CD4-positive, alpha-beta T cell treated with Interleukin-12 subunit alpha and Interleukin-12 subunit beta, for 1 hour (primary cell): ENCODE results near the gene SRPX2.
"Not testable (repeated sequence)": the region's sequence is repeated elsewhere in the genome, so short reads cannot be mapped to it uniquely, and the experiment has no call there.

ENCODE experiments used
- DNase-seq: peaks from one replicate; pipeline ENCODE4 v3.0.0-alpha.2; 2020

The SRPX2 gene

DNA sequence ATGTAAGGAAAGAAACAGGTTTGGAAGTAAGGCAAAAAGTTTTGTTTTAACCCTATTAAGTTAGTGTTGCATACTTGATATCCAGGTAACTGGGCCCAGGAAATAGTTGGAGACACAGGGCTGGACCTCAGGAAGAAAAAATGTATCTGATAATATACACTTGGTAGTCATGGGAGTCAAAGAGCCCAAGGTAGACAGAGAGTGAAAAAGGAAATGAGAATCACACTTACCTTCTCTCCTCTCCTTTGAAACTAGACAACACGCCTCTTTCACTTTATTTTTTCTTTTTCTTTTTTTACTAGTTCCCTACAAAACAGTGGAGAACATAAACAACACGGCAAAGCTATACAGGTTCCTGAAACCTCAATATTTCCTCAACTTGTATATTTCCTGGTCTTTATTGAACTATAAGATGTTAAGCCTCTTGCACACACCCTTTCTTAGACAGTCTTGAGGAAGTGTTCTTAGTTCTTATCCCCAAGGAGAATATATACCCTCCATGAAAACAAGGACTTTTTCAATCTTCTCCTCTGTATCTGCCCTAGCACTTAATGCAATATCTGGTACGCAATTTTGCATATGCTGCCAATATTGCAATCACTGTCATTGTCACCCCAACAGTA lies 60.7 kb downstream of the SRPX2 start:
- DNase-seq, result no peak

DNA sequence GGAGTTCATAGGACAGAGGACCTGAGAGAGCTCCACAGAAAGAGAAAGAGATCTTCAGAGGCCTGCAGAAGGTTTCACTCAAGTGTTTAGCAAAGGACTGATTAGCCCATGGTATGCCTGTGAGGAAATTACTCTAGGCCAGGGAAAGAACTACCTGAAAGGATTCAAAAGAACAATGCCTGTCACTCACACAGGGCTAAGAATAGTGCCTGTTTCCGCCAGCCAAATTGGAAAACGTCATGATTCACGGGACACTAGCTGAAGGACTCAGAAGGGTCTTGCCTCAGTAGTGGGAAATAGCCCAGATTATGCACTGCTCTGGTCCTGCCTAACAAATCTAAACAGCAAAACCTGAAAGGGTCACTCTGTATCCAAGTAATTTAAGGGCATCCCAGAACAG lies 66.8 kb downstream of the SRPX2 start:
- DNase-seq, result no peak

DNA sequence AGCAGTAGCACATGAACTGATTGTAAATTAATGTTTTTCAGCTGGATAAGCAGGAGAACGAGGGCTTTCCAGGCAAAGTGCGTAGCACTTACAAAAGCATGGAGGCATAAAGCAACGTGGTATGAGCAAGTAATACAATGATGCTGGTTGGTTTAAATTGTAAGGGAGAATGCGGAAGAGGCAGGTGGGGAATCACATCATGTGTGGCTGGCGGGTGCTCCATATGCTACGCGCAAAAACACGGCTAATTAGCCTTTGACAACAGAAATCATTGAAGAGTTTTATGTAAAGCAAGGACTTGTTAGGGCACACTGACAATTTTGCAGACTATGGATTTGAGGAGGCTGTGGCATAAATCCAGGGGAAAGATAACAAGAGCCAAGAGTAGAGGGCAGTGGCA lies 73.4 kb downstream of the SRPX2 start:
- no peak for DNase-seq

DNA sequence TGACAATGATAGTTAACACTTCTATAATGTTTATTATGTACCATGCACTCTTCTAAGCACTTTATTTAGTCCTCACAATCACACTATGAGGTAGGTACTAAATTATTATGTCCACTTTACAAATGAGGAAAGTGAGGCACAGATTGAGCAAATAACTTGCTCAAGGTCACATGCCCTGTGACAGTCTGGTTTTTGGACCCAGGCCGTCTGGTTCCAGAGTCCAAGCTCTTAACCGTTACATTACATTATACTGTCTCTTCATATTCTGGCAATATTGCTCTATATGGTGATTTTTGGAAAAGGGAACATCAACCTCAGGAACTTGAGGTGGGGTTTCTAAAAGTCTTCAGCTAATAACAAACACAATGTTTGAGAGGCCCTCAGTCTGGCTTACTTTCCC lies 75.1 kb downstream of the SRPX2 start:
- DNase-seq, result no peak

DNA sequence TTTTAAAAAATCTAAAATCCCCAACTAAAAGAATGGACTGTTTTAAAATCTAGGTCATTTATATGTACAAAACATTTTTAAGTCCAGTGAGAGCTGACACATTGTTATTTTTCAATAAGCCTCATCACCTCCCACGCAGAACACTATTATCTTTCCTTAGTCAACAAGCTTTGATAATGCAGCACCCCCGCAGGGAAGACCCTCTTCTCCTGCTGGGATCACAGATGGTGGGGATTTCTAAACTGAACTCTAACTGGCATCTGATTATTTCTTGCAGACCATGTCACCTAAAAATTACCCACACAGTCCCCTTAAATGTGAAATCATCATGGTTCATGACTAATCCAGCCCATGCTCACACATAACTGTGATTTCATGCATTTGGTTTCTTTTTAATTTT lies 76.3 kb downstream of the SRPX2 start:
- DNase-seq, result no peak

DNA sequence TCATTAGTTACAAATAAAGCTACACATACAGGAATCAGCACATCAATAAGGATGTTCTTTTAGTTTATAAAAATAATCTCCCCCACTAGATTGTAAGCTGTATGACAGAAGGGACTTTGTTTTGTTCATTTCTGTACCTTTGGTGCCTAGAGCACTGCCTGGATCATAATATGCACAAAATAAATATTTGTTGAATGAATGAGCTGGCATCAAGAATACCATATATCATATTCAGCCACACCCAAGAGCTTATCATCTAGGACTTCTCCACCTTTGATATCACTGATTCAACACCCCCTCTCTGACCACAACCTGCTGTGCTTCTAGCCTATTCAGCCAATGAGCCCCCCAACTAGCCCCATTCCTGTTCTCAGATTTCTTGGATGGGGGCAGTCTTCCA lies 77.3 kb downstream of the SRPX2 start:
- no peak for DNase-seq

DNA sequence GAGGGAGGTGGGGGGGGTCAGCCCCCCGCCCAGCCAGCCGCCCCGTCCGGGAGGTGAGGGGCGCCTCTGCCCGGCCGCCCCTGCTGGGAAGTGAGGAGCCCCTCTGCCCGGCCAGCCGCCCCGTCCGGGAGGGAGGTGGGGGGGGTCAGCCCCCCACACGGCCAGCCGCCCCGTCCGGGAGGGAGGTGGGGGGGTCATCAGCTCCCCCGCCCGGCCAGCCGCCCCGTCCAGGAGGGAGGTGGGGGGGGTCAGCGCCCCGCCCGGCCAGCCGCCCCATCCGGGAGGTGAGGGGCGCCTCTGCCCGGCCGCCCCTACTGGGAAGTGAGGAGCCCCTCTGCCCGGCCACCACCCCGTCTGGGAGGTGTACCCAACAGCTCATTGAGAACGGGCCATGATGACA lies 80.0 kb downstream of the SRPX2 start:
- not testable (repeated sequence) for DNase-seq
